HepG2 (cell line): ENCODE results near the gene METTL14. TPM values are rescaled to one million over a fixed set of nuclear protein-coding genes. Genes with fewer than 3 reads are reported as not detected.

Experiments
- ATAD3A ChIP-seq: sonication (generic); formaldehyde crosslinking; IDR thresholded peaks from 2 replicates; pipeline ENCODE4 v1.4.0; 2020; ENCODE audit warnings: missing genetic modification reagents
- ATF2 ChIP-seq: sonication (generic); formaldehyde crosslinking; IDR thresholded peaks from 2 replicates; pipeline ENCODE4 v1.4.0; 2020; ENCODE audit warnings: missing genetic modification reagents
- EED ChIP-seq: sonication (generic); formaldehyde crosslinking; IDR thresholded peaks from 2 replicates; pipeline ENCODE4 v1.5.0; 2020; ENCODE audit warnings: mild to moderate bottlenecking, missing genetic modification reagents
- FOXO1 ChIP-seq: sonication (generic); formaldehyde crosslinking; IDR thresholded peaks from 2 replicates; pipeline ENCODE4 v1.4.0; 2020; ENCODE audit warnings: missing genetic modification reagents
- GZF1 ChIP-seq: sonication (generic); formaldehyde crosslinking; IDR thresholded peaks from 2 replicates; pipeline ENCODE4 v1.5.1; 2020; ENCODE audit warnings: mild to moderate bottlenecking, missing genetic modification reagents
- HIVEP1 ChIP-seq: sonication (generic); formaldehyde crosslinking; IDR thresholded peaks from 2 replicates; pipeline ENCODE4 v1.4.0; 2020; ENCODE audit warnings: mild to moderate bottlenecking, missing genetic modification reagents
- KAT7 ChIP-seq: IDR thresholded peaks from 2 replicates; pipeline ENCODE4 v1.6.1; 2018; ENCODE audit warnings: borderline replicate concordance, missing compliant biosample characterization
- KMT2B ChIP-seq: IDR thresholded peaks from 2 replicates; pipeline ENCODE4 v1.6.1; 2016; ENCODE audit warnings: missing genetic modification reagents, missing compliant biosample characterization
- MLLT10 ChIP-seq: sonication (generic); formaldehyde crosslinking; IDR thresholded peaks from 2 replicates; pipeline ENCODE4 v1.4.0; 2020; ENCODE audit warnings: missing genetic modification reagents
- MTA3 ChIP-seq: sonication (generic); formaldehyde crosslinking; IDR thresholded peaks from 2 replicates; pipeline ENCODE4 v1.4.0; 2020; ENCODE audit warnings: missing genetic modification reagents
- NFYB ChIP-seq: sonication (generic); formaldehyde crosslinking; IDR thresholded peaks from 2 replicates; pipeline ENCODE4 v1.4.0; 2020; ENCODE audit warnings: missing genetic modification reagents
- PHB2 ChIP-seq: fragments of 450-650 bp; IDR thresholded peaks from 2 replicates; pipeline ENCODE4 v1.6.1; 2018; ENCODE audit not compliant: partially characterized antibody
- POLR2AphosphoS5 ChIP-seq: IDR thresholded peaks from 2 replicates; pipeline ENCODE4 v1.6.1; 2012; ENCODE audit warnings: low read depth, low read length
- RAD51 ChIP-seq: fragments of 450-650 bp; IDR thresholded peaks from 2 replicates; pipeline ENCODE4 v1.6.1; 2016; ENCODE audit warnings: borderline replicate concordance
- TCF12 ChIP-seq, 2 experiments: fragments of 450-650 bp in 1 of 2; sonication (generic) in 1 of 2; formaldehyde crosslinking in 1 of 2; IDR thresholded peaks; 2 replicates each; pipeline versions ENCODE4 v1.6.1 to v1.8.0; 2017 to 2022; ENCODE audit warnings: antibody characterized with exemption in 1 of 2, mild to moderate bottlenecking in 1 of 2, missing genetic modification reagents in 1 of 2, moderate library complexity in 1 of 2
- ZBTB4 ChIP-seq: sonication (generic); formaldehyde crosslinking; IDR thresholded peaks from 2 replicates; pipeline ENCODE4 v1.4.0; 2020; ENCODE audit warnings: missing genetic modification reagents, mild to moderate bottlenecking, borderline replicate concordance
- ZKSCAN5 ChIP-seq: sonication (generic); formaldehyde crosslinking; IDR thresholded peaks from 2 replicates; pipeline ENCODE4 v1.5.1; 2020; ENCODE audit warnings: mild to moderate bottlenecking, missing genetic modification reagents
- ZNF264 ChIP-seq: sonication (generic); formaldehyde crosslinking; IDR thresholded peaks from 2 replicates; pipeline ENCODE4 v1.4.0; 2020; ENCODE audit warnings: missing genetic modification reagents
- ZNF337 ChIP-seq: sonication (generic); formaldehyde crosslinking; IDR thresholded peaks from 2 replicates; pipeline ENCODE4 v1.5.1; 2020; ENCODE audit warnings: missing genetic modification reagents, low read depth, mild to moderate bottlenecking, borderline replicate concordance
- ZNF446 ChIP-seq: sonication (generic); formaldehyde crosslinking; IDR thresholded peaks from 2 replicates; pipeline ENCODE4 v1.5.0; 2020; ENCODE audit warnings: mild to moderate bottlenecking, missing genetic modification reagents
- ZNF460 ChIP-seq: sonication (generic); formaldehyde crosslinking; IDR thresholded peaks from 2 replicates; pipeline ENCODE4 v1.5.1; 2020; ENCODE audit warnings: missing genetic modification reagents, mild to moderate bottlenecking, borderline replicate concordance
- ZNF724P ChIP-seq: sonication (generic); formaldehyde crosslinking; IDR thresholded peaks from 2 replicates; pipeline ENCODE4 v1.8.0; 2022; ENCODE audit warnings: missing genetic modification reagents, borderline replicate concordance
- polyA plus RNA-seq, 8 experiments: library from polyadenylated mRNA; depleted of rRNA in 3 of 8; stranded (reverse) in 7 of 8; unstranded in 1 of 8; fragments of >200 nt; fragmentation: Illumina TruSeq in 4 of 8; extraction: Trizol in 4 of 8; gene quantifications; 2 replicates each; pipeline versions ENCODE4 v1.2.1 to v1.2.3, GENCODE V29; 2011 to 2016; ENCODE audit warnings: low read depth in 4 of 8, missing spikeins in 1 of 8, mixed read lengths in 1 of 8; ENCODE audit not compliant: insufficient read depth in 1 of 8
- total RNA-seq, 5 experiments: library from RNA; depleted of rRNA; stranded (reverse); fragments of >200 nt; fragmentation: Illumina TruSeq; extraction: Trizol; gene quantifications; 2 replicates each; pipeline ENCODE4 v1.2.3, GENCODE V29; 2016; ENCODE audit warnings: low read depth in 1 of 5
- TF ChIP-seq, protein P1 (sequence below): sonication (generic); formaldehyde crosslinking; IDR thresholded peaks from 2 replicates; pipeline ENCODE4 v1.8.0; 2022; ENCODE audit warnings: mild to moderate bottlenecking, missing genetic modification reagents, moderate library complexity

METTL14 gene
- total and polyA plus RNA-seq, 2 of the 13 experiments (the other 11 are each of a cell fraction or from before 2014, with no cell fraction given): 11.6 to 44.9 TPM

DNA sequence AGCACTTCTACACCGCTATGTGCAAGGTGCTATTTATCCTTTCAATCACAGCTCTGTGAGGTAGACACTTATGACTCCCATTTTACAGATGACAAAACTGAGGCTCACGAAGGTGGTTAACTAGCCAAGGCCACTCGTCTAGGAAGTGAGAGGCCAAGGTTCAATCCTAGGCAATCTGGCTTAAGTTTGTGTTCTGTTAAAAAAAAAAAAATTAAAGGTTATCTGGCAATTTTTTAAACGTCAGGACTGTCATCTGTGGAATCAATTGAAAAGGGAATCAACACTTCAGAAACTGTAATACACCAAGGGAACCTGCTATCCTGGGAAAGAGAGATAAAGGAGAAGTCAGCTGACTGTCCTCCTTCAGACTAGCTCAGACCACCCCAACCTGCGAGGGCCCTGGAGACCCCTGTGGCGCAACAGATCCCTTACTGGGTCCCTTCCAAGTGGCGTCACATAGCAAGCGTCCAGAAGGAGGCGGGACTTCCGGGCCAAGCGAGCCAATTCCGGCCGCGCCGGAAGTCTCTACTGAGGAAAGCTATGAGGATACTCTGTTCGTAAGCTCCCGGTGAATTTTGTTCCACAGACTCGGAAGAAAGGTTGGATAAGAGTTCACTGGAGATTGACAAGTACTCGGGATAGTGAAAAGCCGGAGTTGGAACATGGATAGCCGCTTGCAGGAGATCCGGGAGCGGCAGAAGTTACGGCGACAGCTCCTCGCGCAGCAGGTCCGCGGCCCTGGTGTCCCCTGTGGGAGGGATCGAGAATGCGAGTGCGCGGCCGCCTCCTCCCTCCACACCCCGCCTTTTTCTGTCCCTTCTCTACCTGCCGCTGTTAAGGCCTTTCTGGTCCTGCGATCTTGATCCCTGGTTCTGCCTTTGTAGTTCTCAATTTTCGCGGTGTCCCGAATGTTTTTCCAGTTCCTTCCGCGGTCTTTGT lies at the start of gene METTL14 (continued):
- peak; percentile 54; the same call in 1 of the 2 replicates for TF ChIP-seq ZNF337 (CRISPR knock-in tag)
- TF ChIP-seq TCF12 (IDR thresholded peaks at IDR 0.05): no peak
- no peak for TF ChIP-seq TCF12 (CRISPR knock-in tag; IDR thresholded peaks at IDR 0.05)
- TF ChIP-seq ZNF264 (CRISPR knock-in tag): peak; percentile 61; the same call in 1 of the 2 replicates
- TF ChIP-seq GZF1: no peak
- no peak for TF ChIP-seq RAD51
- TF ChIP-seq EED (CRISPR knock-in tag): no peak
- no peak for TF ChIP-seq ATAD3A (CRISPR knock-in tag)
- peak; percentile 77 for TF ChIP-seq NFYB (CRISPR knock-in tag)
- 0 out of 2 replicates have a peak, but pooled peaks have one; percentile 20 for TF ChIP-seq ZNF446 (CRISPR knock-in tag)
- no peak for TF ChIP-seq ZBTB4
- TF ChIP-seq MTA3 (CRISPR knock-in tag): no peak
- TF ChIP-seq POLR2AphosphoS5: peak; percentile 92
- TF ChIP-seq MLLT10 (CRISPR knock-in tag): no peak
- TF ChIP-seq ATF2 (CRISPR knock-in tag): peak; percentile 42; the same call in 1 of the 2 replicates
- TF ChIP-seq, protein P1, sequence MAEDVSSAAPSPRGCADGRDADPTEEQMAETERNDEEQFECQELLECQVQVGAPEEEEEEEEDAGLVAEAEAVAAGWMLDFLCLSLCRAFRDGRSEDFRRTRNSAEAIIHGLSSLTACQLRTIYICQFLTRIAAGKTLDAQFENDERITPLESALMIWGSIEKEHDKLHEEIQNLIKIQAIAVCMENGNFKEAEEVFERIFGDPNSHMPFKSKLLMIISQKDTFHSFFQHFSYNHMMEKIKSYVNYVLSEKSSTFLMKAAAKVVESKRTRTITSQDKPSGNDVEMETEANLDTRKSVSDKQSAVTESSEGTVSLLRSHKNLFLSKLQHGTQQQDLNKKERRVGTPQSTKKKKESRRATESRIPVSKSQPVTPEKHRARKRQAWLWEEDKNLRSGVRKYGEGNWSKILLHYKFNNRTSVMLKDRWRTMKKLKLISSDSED (CRISPR knock-in tag): no peak
- TF ChIP-seq PHB2: no peak
- no peak for TF ChIP-seq ZNF460
- TF ChIP-seq HIVEP1 (CRISPR knock-in tag): no peak
- peak; percentile 92 for TF ChIP-seq KMT2B
- no peak for TF ChIP-seq ZKSCAN5 (CRISPR knock-in tag)
- no peak for TF ChIP-seq FOXO1 (CRISPR knock-in tag)
- no peak for TF ChIP-seq ZNF724P (CRISPR knock-in tag)
- TF ChIP-seq KAT7 (CRISPR knock-in tag): peak; percentile 66; the same call in 1 of the 2 replicates
